ENCODE data around the gene SCTR.

SCTR gene

GRCh38 chr2:119472749-119473148, 51.5 kb downstream of the SCTR start:
- DNase-seq = no peak

GRCh38 chr2:119469661-119470297, 54.5 kb downstream of the SCTR start:
- no peak for DNase-seq

GRCh38 chr2:119469131-119469530, 55.2 kb downstream of the SCTR start:
- DNase-seq = no peak

- no peak for DNase-seq
These were observed 55.9 kb downstream of the SCTR start for GRCh38 chr2:119468154-119468955.

GRCh38 chr2:119466373-119466772, 57.9 kb downstream of the SCTR start:
- DNase-seq = no peak

- DNase-seq = no peak
These were observed 58.6 kb downstream of the SCTR start for GRCh38 chr2:119465687-119466086.

- no peak for DNase-seq
These were observed 59.3 kb downstream of the SCTR start for GRCh38 chr2:119464981-119465380.

GRCh38 chr2:119463990-119464389, 60.3 kb downstream of the SCTR start:
- DNase-seq = no peak

GRCh38 chr2:119463136-119463535, 61.1 kb downstream of the SCTR start:
- no peak for DNase-seq

- no peak for DNase-seq
These were observed 61.7 kb downstream of the SCTR start for GRCh38 chr2:119462574-119462973.

- DNase-seq = no peak
These were observed 62.5 kb downstream of the SCTR start for GRCh38 chr2:119461811-119462210.

- DNase-seq = no peak
These were observed 64.2 kb downstream of the SCTR start for GRCh38 chr2:119460076-119460475.

GRCh38 chr2:119455066-119455718, 69.1 kb downstream of the SCTR start:
- no peak for DNase-seq

- DNase-seq = no peak
These were observed 70.2 kb downstream of the SCTR start for GRCh38 chr2:119453972-119454593.

- no peak for DNase-seq
These were observed 72.8 kb downstream of the SCTR start for GRCh38 chr2:119451336-119452050.

- DNase-seq = no peak
These were observed 74.8 kb downstream of the SCTR start for GRCh38 chr2:119449521-119449920.

- no peak for DNase-seq
These were observed 75.7 kb downstream of the SCTR start for GRCh38 chr2:119448427-119449141.

- no peak for DNase-seq
These were observed 78.2 kb downstream of the SCTR start for GRCh38 chr2:119446037-119446436.

GRCh38 chr2:119442850-119443249, 81.4 kb downstream of the SCTR start:
- no peak for DNase-seq

- DNase-seq = no peak
These were observed 82.1 kb downstream of the SCTR start for GRCh38 chr2:119442226-119442619.

- no peak for DNase-seq
These were observed 82.7 kb downstream of the SCTR start for GRCh38 chr2:119441376-119442225.
